Gastrocnemius medialis (tissue), 4 donors: ENCODE measurements around the gene ZNF658.
"Not testable (repeated sequence)": the region's sequence is repeated elsewhere in the genome, so short reads cannot be mapped to it uniquely, and the experiment has no call there.

Experiments used
- CTCF ChIP-seq, 5 experiments: fragments of 450-650 bp in 3 of 5; fragments of 200-600 bp in 2 of 5; sonication (generic) in 2 of 5; IDR thresholded peaks in 4 of 5; conservative IDR thresholded peaks in 1 of 5; 1 replicate in 4 of 5; 2 replicates in 1 of 5; pipeline ENCODE4 v1.5.1; 2016 to 2019; ENCODE audit warnings: antibody characterized with exemption in 5 of 5, mild to moderate bottlenecking in 3 of 5, moderate library complexity in 3 of 5
- POLR2A ChIP-seq, 2 donors: fragments of 450-650 bp; IDR thresholded peaks; one replicate each; pipeline ENCODE4 v1.6.1; 2017; ENCODE audit warnings: antibody characterized with exemption in 2 of 2, mild to moderate bottlenecking in 2 of 2, moderate library complexity in 2 of 2

- not testable (repeated sequence) for TF ChIP-seq CTCF (IDR thresholded peaks at IDR 0.05 in 4 of 5, conservative IDR thresholded peaks at IDR 0.05 in 1 of 5); POLR2A (IDR thresholded peaks at IDR 0.05)
These were observed 52.1 kb downstream of the ZNF658 start for GRCh38 chr9:66952576-66952975.
